HCT116 (cell line): ENCODE data around the gene DCP1A. TPM values are rescaled to one million over a fixed set of nuclear protein-coding genes. Genes with fewer than 3 reads are reported as not detected.

ENCODE experiments used
- ATAC-seq: fragments of 200-7000 bp; cut with Tn5 transposase; 2 replicates; pipeline ENCODE4 v1.9.1; 2020; ENCODE audit warnings: mild to moderate bottlenecking, moderate library complexity
- BruUV-seq: library from RNA; stranded (reverse); fragments of 400-500 nt; replicated peaks from 2 replicates; lab custom pipeline; 2021; lab: Mats Ljungman, UMichigan
- CTCF ChIA-PET: fragments of 300-600 bp; sonication (Branson Sonifier 250); formaldehyde crosslinking; loops from one replicate; lab custom pipeline; 2021; ENCODE audit warnings: antibody characterized with exemption; lab: Charles Lee
- POLR2A ChIA-PET: fragments of 300-600, 350-600 bp; sonication (Branson Sonifier 250); formaldehyde crosslinking; loops from one replicate; lab custom pipeline; 2021; ENCODE audit warnings: antibody characterized with exemption; lab: Charles Lee
- RAD21 ChIA-PET, 2 experiments: fragments of 300-600 bp; sonication (Branson Sonifier 250); formaldehyde crosslinking; loops; one replicate each; lab custom pipeline; 2023; ENCODE audit warnings: low total read pairs in 2 of 2; ENCODE audit not compliant: uncharacterized antibody in 2 of 2, unreplicated experiment in 2 of 2, low non-redundant PET in 1 of 2; lab: Charles Lee
- DNase-seq: peaks from one replicate; pipeline ENCODE4 v3.0.0-alpha.2; 2010; ENCODE audit warnings: low read depth, low spot score
- H2AFZ ChIP-seq: fragments of 200-600 bp; shearing (Covaris generic), sonication (generic); 2 replicates; pipeline ENCODE4 v1.6.1; 2017; ENCODE audit warnings: low read depth, mixed run types, mixed read lengths, antibody characterized with exemption, low read length; ENCODE audit not compliant: poor library complexity, severe bottlenecking
- H3K27ac ChIP-seq: 2 replicates; pipeline ENCODE4 v1.5.1; 2012; ENCODE audit warnings: low read depth, low read length
- H3K27me3 ChIP-seq: fragments of 200-600 bp; sonication (generic); 2 replicates; pipeline ENCODE4 v1.6.1; 2016; ENCODE audit warnings: mixed run types, low read length, mixed read lengths; ENCODE audit not compliant: insufficient read depth
- H3K36me3 ChIP-seq, 2 experiments: fragments of 200-500 bp in 1 of 2; fragments of 200-600 bp in 1 of 2; sonication (Bioruptor generic) in 1 of 2; sonication (generic) in 1 of 2; 2 replicates each; pipeline versions ENCODE4 v1.5.1 to v1.6.1; 2014 to 2016; ENCODE audit warnings: low read length in 2 of 2, inconsistent platforms in 1 of 2, mixed read lengths in 1 of 2, mixed run types in 1 of 2; ENCODE audit not compliant: insufficient read depth in 2 of 2, control insufficient read depth in 1 of 2
- H3K4me1 ChIP-seq, 2 experiments: fragments of 200-600 bp in 1 of 2; sonication (generic) in 1 of 2; 2 replicates each; pipeline versions ENCODE4 v1.5.1 to v1.6.1; 2012 to 2017; ENCODE audit warnings: low read length in 2 of 2, inconsistent platforms in 1 of 2, mild to moderate bottlenecking in 1 of 2, mixed read lengths in 1 of 2, mixed run types in 1 of 2, moderate library complexity in 1 of 2; ENCODE audit not compliant: insufficient read depth in 2 of 2, control insufficient read depth in 1 of 2
- H3K4me2 ChIP-seq: fragments of 200-600 bp; sonication (generic); 2 replicates; pipeline ENCODE4 v1.6.1; 2017; ENCODE audit warnings: mixed run types, low read length, mixed read lengths
- H3K4me3 ChIP-seq, 2 experiments: fragments of 200-600 bp in 1 of 2; sonication (generic) in 1 of 2; replicated peaks in 1 of 2; 2 replicates each; pipeline ENCODE4 v1.5.1; 2011 to 2016; ENCODE audit warnings: low read length in 2 of 2, control low read depth in 1 of 2, low read depth in 1 of 2, mild to moderate bottlenecking in 1 of 2, mixed read lengths in 1 of 2, mixed run types in 1 of 2
- H3K79me2 ChIP-seq: fragments of 200-600 bp; sonication (generic); 2 replicates; pipeline ENCODE4 v1.6.1; 2017; ENCODE audit warnings: mild to moderate bottlenecking, mixed run types, low read length, moderate library complexity, mixed read lengths; ENCODE audit not compliant: insufficient read depth
- H3K9ac ChIP-seq: fragments of 200-600 bp; sonication (generic); 2 replicates; pipeline ENCODE4 v1.6.1; 2016; ENCODE audit warnings: low read length, mixed read lengths
- H3K9me2 ChIP-seq: fragments of 200-600 bp; sonication (generic), shearing (Covaris generic); 2 replicates; pipeline ENCODE4 v1.6.1; 2017; ENCODE audit warnings: mixed run types, mild to moderate bottlenecking, moderate library complexity; ENCODE audit not compliant: insufficient read depth
- H3K9me3 ChIP-seq, 2 experiments: fragments of 200-500 bp in 1 of 2; fragments of 200-600 bp in 1 of 2; sonication (Bioruptor generic) in 1 of 2; sonication (generic) in 1 of 2; 2 replicates each; pipeline ENCODE4 v1.6.1; 2014 to 2017; ENCODE audit warnings: low read length in 2 of 2, mixed read lengths in 2 of 2, inconsistent platforms in 1 of 2, low read depth in 1 of 2, mild to moderate bottlenecking in 1 of 2, mixed run types in 1 of 2, moderate library complexity in 1 of 2; ENCODE audit not compliant: control insufficient read depth in 1 of 2, insufficient read depth in 1 of 2
- H4K20me1 ChIP-seq: fragments of 200-600 bp; sonication (generic), shearing (Covaris generic); 2 replicates; pipeline ENCODE4 v1.6.1; 2017; ENCODE audit warnings: mixed run types, mild to moderate bottlenecking, moderate library complexity; ENCODE audit not compliant: insufficient read depth
- CBX3 ChIP-seq: IDR thresholded peaks from 2 replicates; pipeline ENCODE4 v1.6.1; 2012; ENCODE audit warnings: low read depth
- CEBPB ChIP-seq: IDR thresholded peaks from 2 replicates; pipeline ENCODE4 v1.6.1; 2012; ENCODE audit warnings: low read depth
- EGR1 ChIP-seq: IDR thresholded peaks from 2 replicates; pipeline ENCODE4 v1.6.1; 2012; ENCODE audit warnings: low read depth
- EZH2 ChIP-seq: fragments of 200-600 bp; sonication (generic); IDR thresholded peaks from 2 replicates; pipeline ENCODE4 v1.6.1; 2017; ENCODE audit warnings: antibody characterized with exemption, mixed run types
- EZH2phosphoT487 ChIP-seq: fragments of 200-600 bp; IDR thresholded peaks from 2 replicates; pipeline ENCODE4 v1.6.1; 2018; ENCODE audit warnings: antibody characterized with exemption, borderline replicate concordance
- FOSL1 ChIP-seq: IDR thresholded peaks from 2 replicates; pipeline ENCODE4 v1.6.1; 2012; ENCODE audit warnings: low read depth
- JUND ChIP-seq: IDR thresholded peaks from 2 replicates; pipeline ENCODE4 v1.6.1; 2012
- POLR2A ChIP-seq: IDR thresholded peaks from 2 replicates; pipeline ENCODE4 v1.7.0; 2011; ENCODE audit warnings: borderline replicate concordance; ENCODE audit not compliant: insufficient read depth, insufficient read length; ENCODE audit errors: extremely low read depth
- POLR2AphosphoS5 ChIP-seq: IDR thresholded peaks from 2 replicates; pipeline ENCODE4 v1.6.1; 2011; ENCODE audit warnings: mild to moderate bottlenecking, low read depth, low read length, moderate library complexity
- SIN3A ChIP-seq: IDR thresholded peaks from 2 replicates; pipeline ENCODE4 v1.6.1; 2012; ENCODE audit warnings: low read depth
- SP1 ChIP-seq: IDR thresholded peaks from 2 replicates; pipeline ENCODE4 v1.6.1; 2012; ENCODE audit warnings: low read depth
- SRF ChIP-seq: IDR thresholded peaks from 2 replicates; pipeline ENCODE4 v1.6.1; 2012; ENCODE audit warnings: low read depth
- TCF7L2 ChIP-seq: IDR thresholded peaks from 2 replicates; pipeline ENCODE4 v1.7.0; 2011; ENCODE audit warnings: borderline replicate concordance, inconsistent platforms; ENCODE audit not compliant: insufficient read depth, insufficient read length; ENCODE audit errors: extremely low read depth
- ZNF274 ChIP-seq: fragments of 200-500 bp; sonication (Bioruptor generic); IDR thresholded peaks from 2 replicates; pipeline ENCODE4 v1.6.1; 2014; ENCODE audit warnings: mild to moderate bottlenecking, low read depth, low read length, inconsistent platforms
- intact Hi-C: fragments of 100-400 bp; cut with micrococcal nuclease; formaldehyde crosslinking; loops from 2 replicates; pipeline ENCODE4 v1.10.0; 2022
- total RNA-seq: library from RNA; stranded (reverse); gene quantifications from one replicate; pipeline ENCODE4 v1.2.1, GENCODE V29; 2021; ENCODE audit not compliant: unreplicated experiment
- TF ChIP-seq, protein P1 (sequence below): IDR thresholded peaks from 2 replicates; pipeline ENCODE4 v1.6.1; 2012; ENCODE audit warnings: low read depth
- TF ChIP-seq, protein P2 (sequence below): IDR thresholded peaks from 2 replicates; pipeline ENCODE4 v1.6.1; 2012
- TF ChIP-seq, protein P3 (sequence below), 3 experiments: fragments of 200-600 bp in 1 of 3; sonication (generic) in 1 of 3; IDR thresholded peaks in 2 of 3; conservative IDR thresholded peaks in 1 of 3; 2 replicates each; pipeline ENCODE4 v1.5.1; 2012 to 2017; ENCODE audit warnings: low read depth in 2 of 3, low read length in 2 of 3, antibody characterized with exemption in 1 of 3, borderline replicate concordance in 1 of 3, control low read depth in 1 of 3, mild to moderate bottlenecking in 1 of 3, mixed read lengths in 1 of 3, mixed run types in 1 of 3, moderate library complexity in 1 of 3; ENCODE audit not compliant: insufficient read depth in 1 of 3

DCP1A gene
- total RNA-seq, 1 experiment from 2014 or later = 33.2 TPM

DNA sequence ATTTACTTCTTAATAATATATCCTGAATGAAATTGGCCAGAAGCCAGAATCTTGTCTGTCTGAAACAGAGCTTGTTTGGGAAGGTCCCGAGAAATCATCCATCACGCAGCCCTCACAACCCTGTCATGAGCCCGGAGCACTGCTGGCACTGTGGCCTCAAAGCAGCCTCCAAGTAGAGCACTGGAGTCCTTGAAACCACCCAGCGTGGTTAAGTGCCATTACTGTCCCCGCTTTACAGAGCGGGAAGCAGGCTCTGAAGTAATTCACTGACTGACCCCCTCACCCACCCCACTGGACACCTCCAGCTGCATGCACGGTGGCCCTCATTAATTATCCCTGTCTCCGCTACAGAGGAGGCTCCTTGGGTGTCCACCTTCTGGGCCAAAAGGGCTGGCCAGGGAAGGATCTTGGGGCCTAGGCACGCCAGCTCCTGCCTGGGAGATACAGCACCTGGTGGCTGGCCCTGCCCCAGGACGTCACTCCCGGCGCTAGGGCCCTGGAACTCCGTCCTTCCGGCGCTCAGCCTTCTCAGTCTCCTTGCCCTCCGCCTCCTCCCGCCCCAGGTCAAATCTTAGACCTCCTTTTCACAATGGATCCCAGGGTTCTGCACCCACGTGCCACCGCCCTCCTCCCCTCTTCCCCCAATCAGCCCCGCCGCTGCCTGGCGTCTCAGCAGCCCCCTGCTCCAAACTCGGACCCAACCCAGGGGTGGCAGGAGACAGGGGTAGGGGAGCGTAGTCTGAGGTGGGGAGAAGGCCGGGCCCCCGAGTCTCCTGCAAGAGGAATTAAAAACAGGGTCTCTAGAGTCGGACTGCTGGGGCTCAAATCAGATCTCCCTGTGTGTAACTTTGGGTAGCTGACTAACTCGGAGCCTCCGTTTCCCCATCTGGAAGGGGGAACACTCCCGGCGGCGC lies 92.6 kb downstream of the DCP1A start:
- BruUV-seq = no TSS peak
- intact Hi-C loops = no loop called here
- no peaks in the 10 kb centered on the region for H3K9me3 ChIP-seq
- TF ChIP-seq EZH2phosphoT487 = no peak
- TF ChIP-seq, protein P1, sequence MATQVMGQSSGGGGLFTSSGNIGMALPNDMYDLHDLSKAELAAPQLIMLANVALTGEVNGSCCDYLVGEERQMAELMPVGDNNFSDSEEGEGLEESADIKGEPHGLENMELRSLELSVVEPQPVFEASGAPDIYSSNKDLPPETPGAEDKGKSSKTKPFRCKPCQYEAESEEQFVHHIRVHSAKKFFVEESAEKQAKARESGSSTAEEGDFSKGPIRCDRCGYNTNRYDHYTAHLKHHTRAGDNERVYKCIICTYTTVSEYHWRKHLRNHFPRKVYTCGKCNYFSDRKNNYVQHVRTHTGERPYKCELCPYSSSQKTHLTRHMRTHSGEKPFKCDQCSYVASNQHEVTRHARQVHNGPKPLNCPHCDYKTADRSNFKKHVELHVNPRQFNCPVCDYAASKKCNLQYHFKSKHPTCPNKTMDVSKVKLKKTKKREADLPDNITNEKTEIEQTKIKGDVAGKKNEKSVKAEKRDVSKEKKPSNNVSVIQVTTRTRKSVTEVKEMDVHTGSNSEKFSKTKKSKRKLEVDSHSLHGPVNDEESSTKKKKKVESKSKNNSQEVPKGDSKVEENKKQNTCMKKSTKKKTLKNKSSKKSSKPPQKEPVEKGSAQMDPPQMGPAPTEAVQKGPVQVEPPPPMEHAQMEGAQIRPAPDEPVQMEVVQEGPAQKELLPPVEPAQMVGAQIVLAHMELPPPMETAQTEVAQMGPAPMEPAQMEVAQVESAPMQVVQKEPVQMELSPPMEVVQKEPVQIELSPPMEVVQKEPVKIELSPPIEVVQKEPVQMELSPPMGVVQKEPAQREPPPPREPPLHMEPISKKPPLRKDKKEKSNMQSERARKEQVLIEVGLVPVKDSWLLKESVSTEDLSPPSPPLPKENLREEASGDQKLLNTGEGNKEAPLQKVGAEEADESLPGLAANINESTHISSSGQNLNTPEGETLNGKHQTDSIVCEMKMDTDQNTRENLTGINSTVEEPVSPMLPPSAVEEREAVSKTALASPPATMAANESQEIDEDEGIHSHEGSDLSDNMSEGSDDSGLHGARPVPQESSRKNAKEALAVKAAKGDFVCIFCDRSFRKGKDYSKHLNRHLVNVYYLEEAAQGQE = no peak
- TF ChIP-seq SRF = no peak
- no peak for TF ChIP-seq EGR1
- TF ChIP-seq ZNF274 = no peak
- no peak for TF ChIP-seq EZH2
- TF ChIP-seq, protein P2, sequence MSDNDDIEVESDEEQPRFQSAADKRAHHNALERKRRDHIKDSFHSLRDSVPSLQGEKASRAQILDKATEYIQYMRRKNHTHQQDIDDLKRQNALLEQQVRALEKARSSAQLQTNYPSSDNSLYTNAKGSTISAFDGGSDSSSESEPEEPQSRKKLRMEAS = peak; percentile 80
- peak; percentile 68 for TF ChIP-seq SIN3A
- TF ChIP-seq SP1 = peak; percentile 52; the same call in 1 of the 2 replicates
- peak; percentile 48 for TF ChIP-seq POLR2AphosphoS5
- no peak for TF ChIP-seq CEBPB
- TF ChIP-seq, protein P3, sequence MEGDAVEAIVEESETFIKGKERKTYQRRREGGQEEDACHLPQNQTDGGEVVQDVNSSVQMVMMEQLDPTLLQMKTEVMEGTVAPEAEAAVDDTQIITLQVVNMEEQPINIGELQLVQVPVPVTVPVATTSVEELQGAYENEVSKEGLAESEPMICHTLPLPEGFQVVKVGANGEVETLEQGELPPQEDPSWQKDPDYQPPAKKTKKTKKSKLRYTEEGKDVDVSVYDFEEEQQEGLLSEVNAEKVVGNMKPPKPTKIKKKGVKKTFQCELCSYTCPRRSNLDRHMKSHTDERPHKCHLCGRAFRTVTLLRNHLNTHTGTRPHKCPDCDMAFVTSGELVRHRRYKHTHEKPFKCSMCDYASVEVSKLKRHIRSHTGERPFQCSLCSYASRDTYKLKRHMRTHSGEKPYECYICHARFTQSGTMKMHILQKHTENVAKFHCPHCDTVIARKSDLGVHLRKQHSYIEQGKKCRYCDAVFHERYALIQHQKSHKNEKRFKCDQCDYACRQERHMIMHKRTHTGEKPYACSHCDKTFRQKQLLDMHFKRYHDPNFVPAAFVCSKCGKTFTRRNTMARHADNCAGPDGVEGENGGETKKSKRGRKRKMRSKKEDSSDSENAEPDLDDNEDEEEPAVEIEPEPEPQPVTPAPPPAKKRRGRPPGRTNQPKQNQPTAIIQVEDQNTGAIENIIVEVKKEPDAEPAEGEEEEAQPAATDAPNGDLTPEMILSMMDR (IDR thresholded peaks at IDR 0.05 in 2 of 3, conservative IDR thresholded peaks at IDR 0.05 in 1 of 3; ENCODE audit: borderline replicate concordance in 1 of 3, insufficient read depth in 1 of 3, low read depth in 2 of 3, low read length in 2 of 3) = no peak
- TF ChIP-seq POLR2A = peak; percentile 22
- TF ChIP-seq FOSL1 = peak; percentile 48; the same call in 1 of the 2 replicates
- TF ChIP-seq TCF7L2 = no peak
- TF ChIP-seq CBX3 = no peak
- TF ChIP-seq JUND = no peak
- CTCF ChIA-PET = no interaction called here
- ATAC-seq = peak; percentile 60
- peaks cover 25 to 51% of the 10 kb centered on the region in 2 experiments for H3K4me1 ChIP-seq
- peak overlapping the region; percentile 92 for H3K27ac ChIP-seq
- H4K20me1 ChIP-seq = peaks cover 21% of the 10 kb centered on the region; the same call in 1 of the 2 replicates
- POLR2A ChIA-PET = interaction anchor here (1.3 to 1.7 kb wide), 4 partner anchors 8 to 93 kb away, joined by 3 to 5 read pairs (median 4); partner anchors contain the start of gene DCP1A
- H3K79me2 ChIP-seq = peaks cover 60% of the 10 kb centered on the region
- no peak overlapping the region for H2AFZ ChIP-seq
- DNase-seq = no peak
- no peaks in the 10 kb centered on the region for H3K27me3 ChIP-seq
- peak overlapping the region; percentile 73 to 93 for H3K4me3 ChIP-seq
- H3K4me2 ChIP-seq = peak overlapping the region; percentile 97
- RAD21 ChIA-PET = interaction anchor here in 1 of 2 experiments (0.6 kb wide), 1 partner anchor 93 kb away, joined by 3 read pairs; the partner anchor contains the start of gene DCP1A
- peaks cover 2 to 25% of the 10 kb centered on the region in 2 experiments; a peak in 1 of 4 replicates for H3K36me3 ChIP-seq
- H3K9me2 ChIP-seq = no peaks in the 10 kb centered on the region
- H3K9ac ChIP-seq = peak overlapping the region; percentile 96
